HFF-Myc (cell line): ENCODE results near the gene LRRTM1.

Experiments
- DNase-seq: peaks from one replicate; pipeline ENCODE4 v3.0.0-alpha.2; 2011; ENCODE audit warnings: low read depth; ENCODE audit errors: extremely low read depth
- H3K4me3 ChIP-seq: replicated peaks from 2 replicates; pipeline ENCODE4 v1.5.1; 2011; ENCODE audit warnings: low read depth, mild to moderate bottlenecking, control low read depth, low read length
- TF ChIP-seq, protein P1 (sequence below): IDR thresholded peaks from 2 replicates; pipeline ENCODE4 v1.5.1; 2012; ENCODE audit warnings: mild to moderate bottlenecking, low read depth, low read length, control low read depth; ENCODE audit errors: missing control alignments

LRRTM1 gene

DNA sequence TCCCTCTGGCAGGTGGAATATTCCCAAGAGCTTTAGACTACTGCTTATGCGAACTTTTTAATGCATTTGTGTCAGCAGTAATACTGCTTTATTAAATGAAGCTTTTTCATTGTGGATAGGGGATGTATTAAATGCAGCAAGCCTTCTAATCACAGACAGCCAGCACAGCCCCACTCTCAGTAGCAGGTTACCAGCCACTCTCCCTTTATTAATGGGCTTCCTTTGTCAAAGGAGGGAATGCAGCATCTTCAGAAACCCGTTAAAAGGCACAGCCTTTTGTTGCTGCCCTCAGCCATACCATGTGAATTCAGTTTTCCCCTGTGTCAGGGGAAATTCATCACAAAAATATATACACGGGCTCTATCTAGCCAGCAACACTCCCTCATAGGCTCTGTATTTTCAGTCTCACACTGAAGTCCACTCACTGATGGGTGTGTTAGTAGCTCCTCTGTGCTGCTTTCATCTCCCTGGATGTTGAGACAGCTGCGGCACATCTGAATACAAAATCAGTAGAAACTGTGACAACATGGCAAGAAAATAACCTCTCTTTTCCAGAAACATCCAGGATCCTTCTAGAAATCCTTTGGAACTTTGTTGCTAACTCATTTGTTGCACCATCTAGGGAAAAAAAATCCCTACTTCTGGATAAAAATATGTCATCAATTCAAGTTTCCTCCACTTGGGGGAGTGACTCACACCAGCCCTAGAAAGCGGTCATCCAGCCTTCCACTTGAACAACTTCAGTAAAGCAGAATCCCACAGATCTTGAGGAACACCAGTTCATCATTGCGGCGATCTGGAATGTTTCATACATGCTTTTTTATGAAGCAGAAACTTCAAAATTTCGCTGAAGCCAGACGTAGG is 48.4 kb downstream of the LRRTM1 start:
- DNase-seq = peak; percentile 16
- no peak overlapping the region for H3K4me3 ChIP-seq
- TF ChIP-seq, protein P1, sequence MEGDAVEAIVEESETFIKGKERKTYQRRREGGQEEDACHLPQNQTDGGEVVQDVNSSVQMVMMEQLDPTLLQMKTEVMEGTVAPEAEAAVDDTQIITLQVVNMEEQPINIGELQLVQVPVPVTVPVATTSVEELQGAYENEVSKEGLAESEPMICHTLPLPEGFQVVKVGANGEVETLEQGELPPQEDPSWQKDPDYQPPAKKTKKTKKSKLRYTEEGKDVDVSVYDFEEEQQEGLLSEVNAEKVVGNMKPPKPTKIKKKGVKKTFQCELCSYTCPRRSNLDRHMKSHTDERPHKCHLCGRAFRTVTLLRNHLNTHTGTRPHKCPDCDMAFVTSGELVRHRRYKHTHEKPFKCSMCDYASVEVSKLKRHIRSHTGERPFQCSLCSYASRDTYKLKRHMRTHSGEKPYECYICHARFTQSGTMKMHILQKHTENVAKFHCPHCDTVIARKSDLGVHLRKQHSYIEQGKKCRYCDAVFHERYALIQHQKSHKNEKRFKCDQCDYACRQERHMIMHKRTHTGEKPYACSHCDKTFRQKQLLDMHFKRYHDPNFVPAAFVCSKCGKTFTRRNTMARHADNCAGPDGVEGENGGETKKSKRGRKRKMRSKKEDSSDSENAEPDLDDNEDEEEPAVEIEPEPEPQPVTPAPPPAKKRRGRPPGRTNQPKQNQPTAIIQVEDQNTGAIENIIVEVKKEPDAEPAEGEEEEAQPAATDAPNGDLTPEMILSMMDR = peak; percentile 42

GRCh38 chr2:80252294-80252986 is 52.1 kb downstream of the LRRTM1 start:
- H3K4me3 ChIP-seq = no peak overlapping the region
- TF ChIP-seq, protein P1 = no peak
- DNase-seq = no peak
